Neural cell (in vitro differentiated cells): ENCODE data around the gene CAPN2. TPM values are rescaled to one million over a fixed set of nuclear protein-coding genes. Genes with fewer than 3 reads are reported as not detected.
"Not testable (repeated sequence)": the region's sequence is repeated elsewhere in the genome, so short reads cannot be mapped to it uniquely, and the experiment has no call there.

ENCODE experiments used
- H2AFZ ChIP-seq: fragments of 200-600, 300-800 bp; sonication (generic), shearing (Covaris generic); 2 replicates; pipeline ENCODE4 v1.6.0; 2014; ENCODE audit warnings: low read depth, mild to moderate bottlenecking, antibody characterized with exemption, low read length, moderate library complexity
- H3F3A ChIP-seq: fragments of 200-600 bp; shearing (Covaris generic); 2 replicates; pipeline ENCODE4 v1.6.1; 2016; ENCODE audit warnings: mild to moderate bottlenecking, moderate library complexity, mixed read lengths, antibody characterized with exemption, low read length; ENCODE audit not compliant: insufficient read depth, poor library complexity, severe bottlenecking
- H3K27ac ChIP-seq: fragments of 200-600, 300-800 bp; sonication (generic), shearing (Covaris generic); 2 replicates; pipeline ENCODE4 v1.5.1; 2014; ENCODE audit warnings: mild to moderate bottlenecking, low read length, moderate library complexity
- H3K27me3 ChIP-seq: fragments of 300-800, 200-600 bp; sonication (generic), shearing (Covaris generic); 2 replicates; pipeline ENCODE4 v1.6.0; 2014; ENCODE audit warnings: mild to moderate bottlenecking, low read depth, low read length, moderate library complexity; ENCODE audit not compliant: insufficient read depth
- H3K36me3 ChIP-seq: fragments of 300-800, 200-600 bp; sonication (generic), shearing (Covaris generic); 2 replicates; pipeline ENCODE4 v1.5.1; 2014; ENCODE audit warnings: mild to moderate bottlenecking, antibody characterized with exemption, low read length, moderate library complexity; ENCODE audit not compliant: insufficient read depth
- H3K4me2 ChIP-seq: fragments of 300-800, 200-600 bp; sonication (generic), shearing (Covaris generic); 2 replicates; pipeline ENCODE4 v1.6.0; 2014; ENCODE audit warnings: mild to moderate bottlenecking, low read length
- H3K4me3 ChIP-seq: fragments of 300-800, 200-600 bp; sonication (generic), shearing (Covaris generic); 2 replicates; pipeline ENCODE4 v1.5.1; 2014; ENCODE audit warnings: mild to moderate bottlenecking, low read length, moderate library complexity
- H3K79me2 ChIP-seq: fragments of 200-600 bp; shearing (Covaris generic); replicated peaks from 2 replicates; pipeline ENCODE4 v1.6.0; 2014; ENCODE audit warnings: mild to moderate bottlenecking, low read length, moderate library complexity; ENCODE audit not compliant: insufficient read depth
- H3K9ac ChIP-seq: fragments of 300-800, 200-600 bp; sonication (generic), shearing (Covaris generic); 2 replicates; pipeline ENCODE4 v1.6.1; 2016; ENCODE audit warnings: mild to moderate bottlenecking, low read length, mixed read lengths
- H3K9me2 ChIP-seq: fragments of 200-600 bp; shearing (Covaris generic); 2 replicates; pipeline ENCODE4 v1.6.1; 2016; ENCODE audit warnings: mild to moderate bottlenecking, low read length, mixed read lengths; ENCODE audit not compliant: insufficient read depth
- H3K9me3 ChIP-seq: fragments of 200-600, 300-800 bp; sonication (generic), shearing (Covaris generic); 2 replicates; pipeline ENCODE4 v1.6.1; 2016; ENCODE audit warnings: mild to moderate bottlenecking, mixed run types, low read length, moderate library complexity, mixed read lengths
- H4K20me1 ChIP-seq: fragments of 200-600 bp; shearing (Covaris generic); 2 replicates; pipeline ENCODE4 v1.6.1; 2016; ENCODE audit warnings: mild to moderate bottlenecking, mixed run types; ENCODE audit not compliant: insufficient read depth
- EP300 ChIP-seq: fragments of 450-650 bp; conservative IDR thresholded peaks from 2 replicates; pipeline ENCODE4 v1.6.1; 2014; ENCODE audit warnings: antibody characterized with exemption, mild to moderate bottlenecking, moderate library complexity; ENCODE audit not compliant: poor library complexity, severe bottlenecking
- EZH2 ChIP-seq: fragments of 200-600, 300-800 bp; shearing (Covaris generic), sonication (generic); IDR thresholded peaks from 2 replicates; pipeline ENCODE4 v1.6.1; 2014; ENCODE audit warnings: antibody characterized with exemption, low read length, borderline replicate concordance, mild to moderate bottlenecking; ENCODE audit not compliant: insufficient read depth, poor library complexity, severe bottlenecking
- MXI1 ChIP-seq: fragments of 450-650 bp; conservative IDR thresholded peaks from 2 replicates; pipeline ENCODE4 v1.6.1; 2014; ENCODE audit warnings: antibody characterized with exemption, mild to moderate bottlenecking; ENCODE audit not compliant: poor library complexity, severe bottlenecking
- RAD21 ChIP-seq: fragments of 450-650 bp; conservative IDR thresholded peaks from 2 replicates; pipeline ENCODE4 v1.6.1; 2014; ENCODE audit warnings: antibody characterized with exemption, mild to moderate bottlenecking, moderate library complexity
- SMC3 ChIP-seq: fragments of 450-650 bp; conservative IDR thresholded peaks from 2 replicates; pipeline ENCODE4 v1.6.1; 2014; ENCODE audit warnings: antibody characterized with exemption, mild to moderate bottlenecking, moderate library complexity; ENCODE audit not compliant: poor library complexity
- polyA plus RNA-seq: library from polyadenylated mRNA; depleted of rRNA; stranded (reverse); fragments of >200 nt; gene quantifications from 2 replicates; pipeline ENCODE4 v1.2.3, GENCODE V29; 2014
- TF ChIP-seq, protein P1 (sequence below): IDR thresholded peaks from 2 replicates; pipeline ENCODE4 v1.6.1; 2012; ENCODE audit warnings: borderline replicate concordance
- TF ChIP-seq, protein P2 (sequence below): fragments of 450-650 bp; IDR thresholded peaks from 2 replicates; pipeline ENCODE4 v1.5.1; 2014; ENCODE audit warnings: antibody characterized with exemption, mild to moderate bottlenecking, moderate library complexity; ENCODE audit not compliant: poor library complexity, severe bottlenecking

The CAPN2 gene
- polyA plus RNA-seq, 1 donor from 2014 or later: 58.8 TPM

DNA sequence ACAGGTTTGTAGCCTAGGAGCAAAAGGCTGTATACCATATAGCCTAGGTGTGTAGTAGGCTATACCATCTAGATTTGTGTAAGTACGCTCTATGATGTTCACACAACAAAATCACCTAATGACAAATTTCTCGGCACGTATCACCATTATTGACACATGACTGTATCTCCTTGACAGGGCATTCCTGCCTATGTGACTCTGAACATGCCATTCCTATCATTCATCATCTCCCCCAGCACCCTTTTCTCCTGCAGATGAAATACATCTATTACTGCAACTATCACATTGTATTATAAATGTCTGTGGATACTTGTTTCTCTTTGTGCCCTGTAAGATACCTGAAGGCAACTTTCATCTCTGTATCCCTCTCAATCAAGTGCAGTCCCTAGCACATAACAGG lies 103.5 kb downstream of the CAPN2 start:
- Histone ChIP-seq H3K9me2 (no peaks in the 10 kb centered on the region), H3K36me3 (no peaks in the 10 kb centered on the region), H3F3A (peaks cover 4% of the 10 kb centered on the region), H4K20me1 (no peaks in the 10 kb centered on the region), H3K27me3 (no peaks in the 10 kb centered on the region), H3K9me3 (no peaks in the 10 kb centered on the region), H3K79me2 (no peaks in the 10 kb centered on the region), H2AFZ (no peak overlapping the region), H3K27ac (peak overlapping the region; percentile 9), H3K9ac (no peak overlapping the region), H3K4me3 (no peak overlapping the region), H3K4me2 (no peak overlapping the region)
- peak; percentile 13 for TF ChIP-seq SMC3
- TF ChIP-seq, protein P1, sequence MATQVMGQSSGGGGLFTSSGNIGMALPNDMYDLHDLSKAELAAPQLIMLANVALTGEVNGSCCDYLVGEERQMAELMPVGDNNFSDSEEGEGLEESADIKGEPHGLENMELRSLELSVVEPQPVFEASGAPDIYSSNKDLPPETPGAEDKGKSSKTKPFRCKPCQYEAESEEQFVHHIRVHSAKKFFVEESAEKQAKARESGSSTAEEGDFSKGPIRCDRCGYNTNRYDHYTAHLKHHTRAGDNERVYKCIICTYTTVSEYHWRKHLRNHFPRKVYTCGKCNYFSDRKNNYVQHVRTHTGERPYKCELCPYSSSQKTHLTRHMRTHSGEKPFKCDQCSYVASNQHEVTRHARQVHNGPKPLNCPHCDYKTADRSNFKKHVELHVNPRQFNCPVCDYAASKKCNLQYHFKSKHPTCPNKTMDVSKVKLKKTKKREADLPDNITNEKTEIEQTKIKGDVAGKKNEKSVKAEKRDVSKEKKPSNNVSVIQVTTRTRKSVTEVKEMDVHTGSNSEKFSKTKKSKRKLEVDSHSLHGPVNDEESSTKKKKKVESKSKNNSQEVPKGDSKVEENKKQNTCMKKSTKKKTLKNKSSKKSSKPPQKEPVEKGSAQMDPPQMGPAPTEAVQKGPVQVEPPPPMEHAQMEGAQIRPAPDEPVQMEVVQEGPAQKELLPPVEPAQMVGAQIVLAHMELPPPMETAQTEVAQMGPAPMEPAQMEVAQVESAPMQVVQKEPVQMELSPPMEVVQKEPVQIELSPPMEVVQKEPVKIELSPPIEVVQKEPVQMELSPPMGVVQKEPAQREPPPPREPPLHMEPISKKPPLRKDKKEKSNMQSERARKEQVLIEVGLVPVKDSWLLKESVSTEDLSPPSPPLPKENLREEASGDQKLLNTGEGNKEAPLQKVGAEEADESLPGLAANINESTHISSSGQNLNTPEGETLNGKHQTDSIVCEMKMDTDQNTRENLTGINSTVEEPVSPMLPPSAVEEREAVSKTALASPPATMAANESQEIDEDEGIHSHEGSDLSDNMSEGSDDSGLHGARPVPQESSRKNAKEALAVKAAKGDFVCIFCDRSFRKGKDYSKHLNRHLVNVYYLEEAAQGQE: no peak
- peak; percentile 42 for TF ChIP-seq EP300

DNA sequence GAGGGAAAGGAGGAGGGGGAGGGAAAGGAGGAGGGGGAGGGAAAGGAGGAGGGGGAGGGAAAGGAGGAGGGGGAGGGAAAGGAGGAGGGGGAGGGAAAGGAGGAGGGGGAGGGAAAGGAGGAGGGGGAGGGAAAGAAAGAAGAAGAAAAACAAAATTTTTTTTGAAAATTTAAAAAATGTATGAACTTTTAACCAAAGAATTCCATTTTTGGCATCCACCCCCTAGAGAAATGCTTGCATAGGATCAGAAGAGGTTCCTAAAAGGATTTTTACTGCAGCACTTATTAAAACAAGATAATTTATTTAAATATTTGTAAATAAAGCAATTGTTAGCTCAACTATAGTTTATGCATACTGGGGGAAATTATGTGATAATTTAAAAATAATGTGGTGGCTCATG lies 104.9 kb downstream of the CAPN2 start:
- H3K36me3 ChIP-seq, H3K9me2 ChIP-seq, H3K27ac ChIP-seq, H4K20me1 ChIP-seq, H3K4me2 ChIP-seq, H3F3A ChIP-seq, H3K9ac ChIP-seq, H2AFZ ChIP-seq, H3K4me3 ChIP-seq, H3K79me2 ChIP-seq, H3K9me3 ChIP-seq, H3K27me3 ChIP-seq: not testable (repeated sequence)

DNA sequence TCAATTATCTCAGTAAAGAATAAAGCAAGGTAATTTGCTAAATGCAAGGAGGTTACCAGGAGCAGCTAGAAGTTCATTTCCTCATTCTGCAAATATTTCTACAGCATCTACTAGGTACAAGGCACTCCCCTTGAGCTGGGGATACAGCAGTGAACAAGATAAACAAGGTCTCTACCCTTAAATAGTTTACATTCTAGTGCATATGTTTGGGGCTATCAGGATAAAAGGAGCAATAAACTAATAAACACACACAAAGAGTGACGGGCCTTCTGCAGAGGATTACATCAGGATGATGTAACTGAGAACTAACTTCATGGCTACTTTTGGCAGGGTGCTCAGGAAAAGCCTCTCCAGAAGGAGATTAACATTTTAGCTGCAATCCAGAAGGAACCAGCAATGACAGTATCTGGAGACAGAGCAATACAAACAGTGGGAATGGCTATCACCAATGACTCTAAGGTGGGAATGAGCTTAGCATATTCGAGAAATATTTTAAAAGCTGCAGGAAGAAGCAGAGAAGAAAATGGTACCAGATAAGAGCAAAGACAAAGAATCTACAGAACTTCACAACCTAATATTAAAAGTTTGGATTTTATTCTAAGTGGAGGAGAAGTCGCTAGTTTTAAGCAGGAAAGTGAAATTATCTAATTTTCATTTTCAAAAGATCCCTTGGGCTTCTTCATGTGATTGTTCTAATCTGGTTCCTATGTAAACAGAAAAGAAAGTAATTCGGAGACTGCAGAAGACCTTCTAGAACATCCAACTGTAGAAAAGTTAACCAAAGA lies 107.6 kb downstream of the CAPN2 start:
- Histone ChIP-seq H3K9me3 (no peaks in the 10 kb centered on the region), H3K79me2 (peaks cover 22% of the 10 kb centered on the region), H3K9me2 (no peaks in the 10 kb centered on the region), H3K36me3 (no peaks in the 10 kb centered on the region), H3K27me3 (no peaks in the 10 kb centered on the region), H3K4me2 (no peak overlapping the region), H4K20me1 (no peaks in the 10 kb centered on the region), H3F3A (peaks cover 4% of the 10 kb centered on the region), H3K9ac (no peak overlapping the region), H3K4me3 (no peak overlapping the region), H3K27ac (no peak overlapping the region), H2AFZ (no peak overlapping the region)
- TF ChIP-seq RAD21 (no peak), SMC3 (no peak), MXI1 (no peak), EZH2 (no peak), EP300 (no peak)
- TF ChIP-seq, protein P1: no peak
- TF ChIP-seq, protein P2, sequence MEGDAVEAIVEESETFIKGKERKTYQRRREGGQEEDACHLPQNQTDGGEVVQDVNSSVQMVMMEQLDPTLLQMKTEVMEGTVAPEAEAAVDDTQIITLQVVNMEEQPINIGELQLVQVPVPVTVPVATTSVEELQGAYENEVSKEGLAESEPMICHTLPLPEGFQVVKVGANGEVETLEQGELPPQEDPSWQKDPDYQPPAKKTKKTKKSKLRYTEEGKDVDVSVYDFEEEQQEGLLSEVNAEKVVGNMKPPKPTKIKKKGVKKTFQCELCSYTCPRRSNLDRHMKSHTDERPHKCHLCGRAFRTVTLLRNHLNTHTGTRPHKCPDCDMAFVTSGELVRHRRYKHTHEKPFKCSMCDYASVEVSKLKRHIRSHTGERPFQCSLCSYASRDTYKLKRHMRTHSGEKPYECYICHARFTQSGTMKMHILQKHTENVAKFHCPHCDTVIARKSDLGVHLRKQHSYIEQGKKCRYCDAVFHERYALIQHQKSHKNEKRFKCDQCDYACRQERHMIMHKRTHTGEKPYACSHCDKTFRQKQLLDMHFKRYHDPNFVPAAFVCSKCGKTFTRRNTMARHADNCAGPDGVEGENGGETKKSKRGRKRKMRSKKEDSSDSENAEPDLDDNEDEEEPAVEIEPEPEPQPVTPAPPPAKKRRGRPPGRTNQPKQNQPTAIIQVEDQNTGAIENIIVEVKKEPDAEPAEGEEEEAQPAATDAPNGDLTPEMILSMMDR: no peak
